Measurements from ENCODE around the gene AHRR.

AHRR gene

GRCh38 chr5:446066-446882 lies 124.8 kb downstream of the AHRR start:
- no peak for DNase-seq

DNA sequence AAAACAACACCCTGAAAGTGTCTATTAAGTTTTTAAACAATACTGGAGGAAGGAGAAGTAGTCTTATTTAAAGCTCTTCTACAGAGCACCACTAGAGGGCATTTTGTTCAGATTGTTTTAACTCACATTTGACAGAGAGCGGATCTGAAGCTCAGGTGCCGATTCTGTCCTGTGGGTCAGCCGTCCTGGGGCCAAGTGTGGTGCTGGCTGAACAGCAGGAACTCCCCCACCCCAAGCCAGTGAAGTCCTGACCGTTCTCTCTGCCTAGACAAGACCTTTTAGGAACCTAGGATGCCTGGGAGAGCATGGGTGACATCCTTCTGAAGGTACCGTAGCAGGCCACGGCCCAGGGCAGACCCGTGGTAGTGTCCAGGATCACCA lies 125.4 kb downstream of the AHRR start:
- peak; percentile 1 for DNase-seq

- no peak for DNase-seq
Measured at GRCh38 chr5:447501-447900, 126.0 kb downstream of the AHRR start.

GRCh38 chr5:448061-448765 lies 126.7 kb downstream of the AHRR start:
- DNase-seq = no peak

- no peak for DNase-seq
Measured at GRCh38 chr5:448766-449090, 127.2 kb downstream of the AHRR start.

DNA sequence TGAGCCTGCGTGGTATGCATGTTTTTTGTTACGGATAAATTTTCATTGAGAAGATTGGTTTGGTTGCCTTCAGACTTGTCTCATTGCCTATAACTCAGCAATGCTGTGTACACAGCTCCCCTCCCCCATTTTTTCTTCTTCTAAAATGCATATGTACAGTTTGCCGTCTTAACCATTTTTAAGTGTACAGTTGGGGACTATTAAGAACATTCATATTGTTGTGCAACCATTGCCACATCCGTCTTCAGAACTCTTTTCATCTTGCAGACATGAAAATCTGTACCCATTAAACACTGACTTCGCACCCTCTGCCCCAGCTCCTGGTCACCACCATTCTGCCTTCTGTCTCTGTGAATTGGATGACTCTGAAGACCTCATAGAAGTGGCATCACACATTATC lies 127.6 kb downstream of the AHRR start:
- no peak for DNase-seq

DNA sequence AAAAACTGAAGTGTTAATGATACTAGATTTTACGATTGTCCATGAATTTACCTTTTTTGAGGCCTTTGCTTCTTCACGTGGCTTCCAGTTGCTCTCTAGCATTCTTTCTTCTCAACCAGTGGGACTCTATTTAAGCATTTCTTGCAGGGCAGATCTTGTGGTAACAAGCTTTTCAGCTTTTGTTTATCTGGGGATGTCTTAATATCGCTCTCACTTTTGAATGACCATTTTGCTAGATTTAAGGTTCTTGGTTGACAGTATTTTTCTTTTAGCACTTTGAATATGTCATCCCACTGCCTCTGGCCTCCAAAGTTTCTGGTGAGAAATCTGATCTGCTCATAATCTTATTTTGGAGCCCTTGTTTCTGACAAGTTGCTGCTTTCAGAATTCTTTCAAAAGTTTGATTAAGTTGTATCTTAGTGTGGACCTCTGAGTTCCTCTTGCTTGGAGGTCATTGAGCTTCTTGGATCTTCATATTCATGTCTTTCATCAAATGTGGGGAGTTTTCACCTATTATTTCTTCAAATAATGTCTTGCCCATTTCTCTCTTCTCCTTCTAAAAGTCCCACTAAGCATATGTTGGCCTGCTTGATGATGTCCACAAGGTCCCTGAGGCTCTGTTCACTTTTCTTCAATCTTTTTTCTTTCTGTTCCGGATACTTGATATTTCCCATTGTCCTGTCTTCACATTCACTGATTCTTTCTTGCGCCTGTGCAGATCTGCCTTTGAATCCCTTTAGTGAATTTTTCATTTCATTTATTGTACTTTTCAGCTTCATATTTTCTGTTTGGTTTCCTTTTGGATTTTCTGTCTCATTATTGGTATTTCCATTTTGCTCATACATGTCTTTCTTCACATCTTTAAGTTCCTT lies 130.3 kb downstream of the AHRR start:
- no peak for DNase-seq

DNA sequence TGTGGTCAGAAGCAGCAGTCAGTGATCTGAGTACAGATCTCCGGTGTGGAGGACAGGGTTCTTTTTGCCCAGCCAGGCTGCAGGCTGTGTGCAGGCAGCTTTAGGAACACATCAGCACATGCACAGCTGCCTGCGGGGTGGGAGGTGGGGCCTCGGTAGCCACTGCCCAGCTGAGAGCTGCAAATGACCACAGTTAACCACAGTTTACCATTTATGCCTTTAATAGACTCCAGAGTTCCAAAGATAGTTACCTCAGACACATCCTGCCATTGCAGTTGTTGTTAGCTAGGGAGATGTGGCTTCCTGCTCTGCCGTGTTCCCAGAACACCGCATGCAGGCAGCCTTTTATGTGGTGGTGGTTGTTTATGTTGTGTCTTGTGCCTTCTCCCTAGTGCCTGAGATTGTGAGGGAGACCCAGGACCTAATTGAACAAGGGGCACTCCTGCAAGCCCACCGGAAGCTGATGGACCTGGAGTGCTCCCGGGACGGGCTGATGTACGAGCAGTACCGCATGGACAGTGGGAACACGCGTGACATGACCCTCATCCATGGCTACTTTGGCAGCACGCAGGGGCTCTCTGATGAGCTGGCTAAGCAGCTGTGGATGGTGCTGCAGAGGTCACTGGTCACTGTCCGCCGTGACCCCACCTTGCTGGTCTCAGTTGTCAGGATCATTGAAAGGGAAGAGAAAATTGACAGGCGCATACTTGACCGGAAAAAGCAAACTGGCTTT lies 131.6 kb downstream of the AHRR start:
- no peak for DNase-seq

GRCh38 chr5:453725-454481 lies 132.4 kb downstream of the AHRR start:
- DNase-seq = peak; percentile 2

DNA sequence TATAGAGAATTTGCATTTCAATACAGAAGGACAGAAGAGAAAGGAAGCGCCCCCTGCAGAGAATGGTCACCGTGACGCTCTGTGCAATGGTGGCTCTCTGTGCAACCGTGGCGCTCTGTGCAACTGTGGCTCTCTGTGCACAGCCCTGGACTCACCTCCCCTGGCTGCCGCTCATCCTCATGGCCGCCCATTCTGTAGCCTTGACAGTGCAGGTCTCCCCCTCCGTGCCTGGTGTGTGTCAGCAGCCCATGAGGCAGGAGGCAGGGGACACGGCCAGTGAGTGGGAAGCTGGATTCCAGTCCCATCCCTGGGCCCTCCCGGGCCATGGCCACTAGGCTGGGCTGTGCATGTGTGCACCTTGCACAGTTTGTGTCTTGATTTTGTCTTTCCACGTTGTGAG lies 133.4 kb downstream of the AHRR start:
- no peak for DNase-seq

DNA sequence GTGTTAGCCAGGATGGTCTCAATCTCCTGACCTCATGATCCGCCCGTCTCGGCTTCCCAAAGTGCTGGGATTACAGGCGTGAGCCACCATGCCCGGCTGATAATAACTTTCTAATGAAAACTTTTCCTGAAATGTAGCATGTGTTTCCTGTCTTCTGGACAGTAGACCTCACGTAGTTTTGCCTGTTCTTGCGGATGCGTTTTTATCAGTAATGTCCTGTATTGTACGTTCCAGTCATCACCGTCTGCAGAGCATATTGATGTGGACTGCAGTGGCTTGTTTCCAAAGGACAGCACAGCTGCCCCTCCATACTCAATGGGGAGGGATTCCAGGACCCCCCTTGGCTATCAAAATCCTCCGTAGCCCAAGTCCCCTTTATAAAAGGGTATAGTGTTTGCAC lies 134.3 kb downstream of the AHRR start:
- no peak for DNase-seq

DNA sequence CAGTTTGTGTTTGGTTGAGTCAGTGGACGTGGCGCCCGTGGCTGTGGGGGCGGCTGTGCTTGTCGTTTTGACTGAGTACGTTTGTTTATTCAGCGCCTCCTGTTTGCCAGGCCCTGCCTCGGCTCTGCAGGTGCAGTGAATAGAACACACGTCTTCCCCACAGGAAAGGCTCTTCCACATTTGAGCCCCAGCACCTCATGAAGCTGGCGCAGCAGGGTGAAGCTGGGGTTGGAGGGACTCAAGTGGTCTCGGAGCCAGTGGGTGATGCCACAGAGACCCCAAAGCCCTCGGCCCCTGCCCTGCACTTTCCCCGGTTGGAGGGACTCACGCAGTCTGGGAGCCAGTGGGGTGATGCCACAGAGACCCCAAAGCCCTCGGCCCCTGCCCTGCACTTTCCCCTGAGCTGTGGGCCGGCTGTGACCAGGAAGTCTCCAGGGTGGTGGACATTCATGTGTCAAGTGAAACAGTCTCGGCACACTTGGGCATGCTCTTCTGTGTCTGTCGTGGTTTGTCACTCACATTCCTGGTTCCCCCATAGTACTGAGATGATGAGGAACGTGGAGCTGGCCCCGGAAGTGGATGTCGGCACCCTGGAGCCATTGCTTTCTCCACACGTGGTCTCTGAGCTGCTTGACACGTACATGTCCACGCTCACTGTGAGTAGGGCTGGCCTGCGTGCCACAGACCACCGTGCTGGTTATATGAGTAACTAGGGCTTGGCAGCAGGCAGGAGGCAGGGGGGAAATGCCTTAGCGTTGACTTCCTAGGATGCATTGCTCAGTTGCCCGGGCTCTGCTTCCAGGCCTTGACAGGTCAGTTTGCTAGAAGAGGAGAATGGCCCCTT lies 135.1 kb downstream of the AHRR start:
- DNase-seq = no peak

DNA sequence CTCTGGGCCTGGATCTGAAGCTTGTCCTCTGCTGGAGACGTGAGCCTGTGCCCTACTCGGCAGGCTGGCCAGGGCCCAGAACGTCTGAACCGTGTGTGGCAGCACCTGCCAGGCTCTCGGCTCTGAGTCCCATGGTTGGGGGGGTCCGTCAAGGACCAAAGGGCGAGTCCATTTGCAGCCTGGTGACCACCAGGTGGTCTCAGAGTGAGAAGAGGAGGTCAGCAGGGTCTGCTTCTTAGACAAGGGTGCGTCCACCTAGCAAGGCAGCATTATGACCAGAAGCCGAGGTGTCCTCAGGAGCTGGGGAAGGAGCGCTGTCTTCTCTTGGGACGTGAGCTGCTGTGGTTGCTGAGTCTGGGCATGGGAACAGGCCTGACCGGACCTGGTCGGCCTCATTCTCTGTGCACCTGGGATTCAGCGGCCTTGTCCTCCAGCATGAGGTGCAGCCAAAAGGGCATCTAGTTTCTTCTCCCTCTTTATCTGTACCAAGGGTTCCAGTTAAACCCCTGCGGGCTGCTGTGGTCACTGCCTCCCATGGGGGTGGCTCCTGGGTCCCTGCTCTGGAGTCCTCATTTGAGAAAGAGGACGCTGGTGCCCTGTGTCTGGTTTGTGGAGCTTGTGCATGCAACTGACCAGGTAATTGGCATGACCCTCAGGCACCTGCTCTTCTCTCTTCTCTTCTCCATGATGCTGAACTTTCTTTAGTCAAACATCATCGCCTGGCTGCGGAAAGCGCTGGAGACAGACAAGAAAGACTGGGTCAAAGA lies 135.9 kb downstream of the AHRR start:
- peak; percentile 3 for DNase-seq

DNA sequence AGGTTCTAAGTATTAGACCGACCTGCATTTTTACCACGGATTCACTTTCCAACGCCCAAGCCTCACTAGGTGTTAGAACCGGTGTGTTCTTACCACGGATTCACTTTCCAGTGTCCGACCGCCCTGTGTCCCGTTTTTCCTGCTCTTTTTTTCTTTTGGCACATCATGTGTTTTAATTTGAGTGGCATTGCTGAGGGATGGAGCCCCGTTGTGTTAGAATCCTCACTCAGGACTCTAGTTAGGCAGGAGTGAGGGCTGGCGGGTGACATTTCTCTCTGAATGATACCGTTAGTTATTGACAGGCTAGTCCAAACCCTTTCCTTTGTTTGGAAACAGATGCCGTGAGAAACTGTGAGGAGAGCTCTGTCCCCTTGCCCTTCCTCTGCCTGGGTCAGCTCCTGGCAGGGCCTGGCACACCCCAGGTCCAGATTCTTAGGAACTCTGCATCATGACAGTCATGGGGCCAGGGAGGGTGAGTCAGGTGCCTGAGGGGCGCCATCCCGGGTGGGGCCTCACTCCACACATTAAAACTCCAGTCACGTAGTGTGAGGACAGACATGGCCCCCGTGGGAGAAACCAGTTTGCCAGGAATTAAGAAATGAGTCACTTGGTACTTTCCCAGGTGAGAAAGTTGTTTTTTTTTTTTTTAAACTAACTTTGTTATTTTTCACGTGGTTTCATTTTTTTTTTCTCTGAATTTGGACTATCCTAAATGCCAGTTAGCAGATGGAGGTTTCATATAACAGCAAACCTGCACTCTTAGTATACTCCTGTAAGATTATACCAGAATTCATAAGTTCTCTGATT lies 137.2 kb downstream of the AHRR start:
- DNase-seq = peak; percentile 74

- DNase-seq = no peak
Measured at GRCh38 chr5:459562-460272, 138.2 kb downstream of the AHRR start.

DNA sequence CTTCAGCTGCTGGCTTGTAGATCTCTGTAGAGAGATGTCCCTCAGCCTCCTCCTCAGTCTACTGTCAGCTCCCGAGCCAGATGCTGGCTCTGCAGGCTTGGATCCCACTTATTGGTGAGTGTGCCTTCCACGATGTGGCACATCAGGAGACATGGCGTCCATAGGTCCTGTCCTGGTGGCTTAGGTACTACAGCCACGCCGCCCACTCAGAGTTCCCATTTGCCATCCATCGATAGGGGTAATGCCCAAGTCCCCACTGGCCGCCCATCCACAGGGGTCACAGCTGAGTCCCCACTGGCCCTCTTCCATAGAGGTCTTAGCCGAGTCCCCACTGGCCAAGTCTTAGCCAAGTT lies 138.7 kb downstream of the AHRR start:
- no peak for DNase-seq

DNA sequence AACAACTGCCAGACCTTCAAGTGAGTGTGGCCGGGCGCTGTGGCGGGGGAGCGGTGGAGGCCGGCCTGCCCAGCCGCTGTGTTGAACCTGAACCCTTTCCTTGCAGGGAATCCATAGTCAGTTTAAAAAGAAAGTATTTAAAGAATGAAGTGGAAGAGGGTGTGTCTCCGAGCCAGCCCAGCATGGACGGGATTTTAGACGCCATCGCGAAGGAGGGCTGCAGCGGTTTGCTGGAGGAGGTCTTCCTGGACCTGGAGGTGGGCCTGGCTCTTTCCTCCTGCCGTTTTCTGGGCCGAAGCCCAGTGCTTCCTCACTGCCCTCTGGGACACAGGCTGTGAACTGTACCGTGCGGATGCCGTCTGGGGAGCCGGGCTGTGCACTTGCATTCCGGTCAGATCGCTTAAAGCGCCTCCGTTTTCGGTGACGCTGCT lies 140.6 kb downstream of the AHRR start:
- DNase-seq = no peak

DNA sequence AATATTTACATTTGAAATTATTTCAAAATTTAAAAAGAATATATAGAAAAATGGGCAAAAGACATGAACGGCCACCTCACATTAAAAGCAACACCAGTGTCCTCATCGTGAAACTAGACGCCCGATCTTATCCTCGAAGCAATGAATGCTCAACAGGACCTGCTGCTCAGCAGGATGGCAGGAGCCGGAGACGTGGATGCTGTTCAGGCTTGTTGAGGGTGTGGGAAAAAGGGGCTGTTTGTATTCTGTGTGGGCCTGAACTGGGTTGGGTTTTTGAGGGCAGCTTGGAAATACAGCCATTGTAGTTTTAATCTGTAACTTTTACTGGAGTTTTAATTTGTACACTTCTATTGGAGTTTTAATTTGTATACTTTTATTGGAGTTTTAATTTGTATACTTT lies 141.8 kb downstream of the AHRR start:
- DNase-seq = no peak

- peak; percentile 85 for DNase-seq
Measured at GRCh38 chr5:463952-464351, 142.4 kb downstream of the AHRR start.

Data from stimulated activated CD4-positive, alpha-beta T cell treated with anti-CD3 and anti-CD28 coated beads, Interleukin-4, amount 100 ng/mL, for 1 hour (primary cell).